Activated CD8-positive, alpha-beta memory T cell treated with anti-CD3 and anti-CD28 coated beads, Interleukin-2, amount 10 ng/mL, durations not matched to agents 7 days and 5 days (primary cell): ENCODE results near the gene ARHGAP42. TPM values are rescaled to one million over a fixed set of nuclear protein-coding genes. Genes with fewer than 3 reads are reported as not detected.

Source experiments
- ATAC-seq: fragments of 150-1000 bp; cut with Tn5 transposase; one replicate; pipeline ENCODE4 v1.10.0; 2021; ENCODE audit warnings: moderate library complexity
- CTCF ChIA-PET: fragments of 350-600 bp; sonication (Branson Sonifier 250); formaldehyde crosslinking; loops from one replicate; lab custom pipeline; 2021; ENCODE audit warnings: antibody characterized with exemption; lab: Charles Lee
- DNase-seq: peaks from one replicate; pipeline ENCODE4 v3.0.0-alpha.2; 2020
- H3K27ac Mint-ChIP-seq: one replicate; pipeline ENCODE4 v1.8.0; 2021; ENCODE audit warnings: mild to moderate bottlenecking, mixed read lengths
- H3K27me3 Mint-ChIP-seq: one replicate; pipeline ENCODE4 v1.8.0; 2021; ENCODE audit warnings: mixed read lengths
- H3K36me3 Mint-ChIP-seq: one replicate; pipeline ENCODE4 v1.8.0; 2021; ENCODE audit warnings: mild to moderate bottlenecking, mixed read lengths
- H3K4me1 Mint-ChIP-seq: one replicate; pipeline ENCODE4 v1.8.0; 2021; ENCODE audit warnings: mixed read lengths
- H3K4me3 Mint-ChIP-seq: one replicate; pipeline ENCODE4 v1.8.0; 2021; ENCODE audit warnings: mild to moderate bottlenecking, moderate library complexity, mixed read lengths
- H3K9me3 Mint-ChIP-seq: one replicate; pipeline ENCODE4 v1.8.0; 2022; ENCODE audit warnings: low read depth, mixed read lengths
- total RNA-seq, 2 experiments: library from RNA; stranded (reverse); gene quantifications; one replicate each; pipeline ENCODE4 v1.2.3, GENCODE V29; 2021

ARHGAP42 gene
- total RNA-seq, 2 experiments from 2014 or later = 0.61 TPM; not detected in 1

GRCh38 chr11:100687630-100688395 lies 725 bp downstream of the ARHGAP42 start:
- Mint-ChIP-seq H3K36me3 (no peaks in the 10 kb centered on the region), H3K27ac (no peak overlapping the region), H3K4me1 (peaks cover 8% of the 10 kb centered on the region), H3K27me3 (peaks cover 26% of the 10 kb centered on the region), H3K9me3 (no peaks in the 10 kb centered on the region), H3K4me3 (peak overlapping the region; percentile 61)
- CTCF ChIA-PET = interaction anchor here (0.9 kb wide), 1 partner anchor 21 kb away, joined by 3 read pairs; no protein-coding TSS in a partner anchor
- ATAC-seq = peak; percentile 67
- DNase-seq = no peak

DNA sequence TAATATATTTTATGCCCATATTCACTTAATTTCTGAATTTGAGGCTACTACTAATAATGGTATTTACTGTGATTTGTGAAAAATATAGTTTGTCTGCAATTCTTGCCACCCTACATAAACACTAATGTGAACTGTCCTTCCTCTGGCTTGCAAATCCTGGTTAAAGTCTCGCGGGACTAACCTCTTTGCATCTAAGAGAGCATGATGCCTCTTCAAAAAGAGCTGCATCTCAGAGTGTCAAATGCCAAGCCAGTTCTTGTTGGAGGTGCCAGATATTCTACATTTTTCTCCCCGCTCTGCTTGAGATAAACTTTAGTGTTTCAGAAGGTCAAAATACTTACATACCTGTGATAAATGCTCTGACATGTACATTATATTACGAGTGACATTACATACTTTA lies 2.1 kb downstream of the ARHGAP42 start:
- Mint-ChIP-seq H3K4me3 (no peak overlapping the region), H3K27ac (no peak overlapping the region), H3K9me3 (no peaks in the 10 kb centered on the region), H3K36me3 (no peaks in the 10 kb centered on the region), H3K27me3 (peaks cover 26% of the 10 kb centered on the region), H3K4me1 (peaks cover 8% of the 10 kb centered on the region)
- DNase-seq (no peak), ATAC-seq (no peak)
- CTCF ChIA-PET = no interaction called here

DNA sequence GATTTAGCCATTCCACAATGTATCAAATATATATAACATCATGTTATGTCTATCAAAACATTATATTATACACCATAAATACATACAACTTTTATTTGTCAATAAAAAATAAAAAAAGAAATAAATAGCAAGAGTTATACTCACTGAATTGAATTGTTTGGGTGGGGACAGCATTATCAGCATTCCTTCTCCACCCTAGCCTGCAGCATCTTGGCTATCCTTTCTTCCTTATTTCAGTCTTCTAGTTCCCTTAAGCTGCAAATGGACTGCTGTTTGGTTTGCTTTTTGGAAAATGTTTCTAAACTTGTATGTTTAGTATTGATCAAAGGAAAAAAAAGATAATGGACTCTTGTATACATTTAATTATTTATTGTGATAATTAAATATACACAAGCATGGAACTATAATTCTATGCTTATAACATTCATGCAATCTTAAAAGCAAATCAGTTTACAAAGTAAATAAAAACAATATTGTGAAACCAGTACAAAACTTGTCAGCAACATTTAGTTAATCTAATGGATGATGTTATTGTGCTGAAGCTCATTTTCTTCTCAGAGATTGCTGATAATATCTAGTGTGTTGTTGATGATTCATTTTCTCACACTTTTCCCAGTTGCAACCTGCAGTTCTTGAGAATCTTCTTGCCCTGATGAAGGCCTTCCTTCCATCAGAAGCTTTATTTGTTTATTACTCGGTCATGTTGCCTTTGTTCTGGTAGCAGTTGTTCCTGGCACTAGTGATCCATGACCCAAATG lies 5.0 kb downstream of the ARHGAP42 start:
- no peak for DNase-seq
- Mint-ChIP-seq H3K36me3 (no peaks in the 10 kb centered on the region), H3K4me1 (peaks cover 6% of the 10 kb centered on the region), H3K9me3 (no peaks in the 10 kb centered on the region), H3K27ac (no peak overlapping the region), H3K27me3 (peaks cover 13% of the 10 kb centered on the region), H3K4me3 (no peak overlapping the region)
- no peak for ATAC-seq
- CTCF ChIA-PET = interaction anchor here (0.7 kb wide), 1 partner anchor 16 kb away, joined by 3 read pairs; no protein-coding TSS in a partner anchor

DNA sequence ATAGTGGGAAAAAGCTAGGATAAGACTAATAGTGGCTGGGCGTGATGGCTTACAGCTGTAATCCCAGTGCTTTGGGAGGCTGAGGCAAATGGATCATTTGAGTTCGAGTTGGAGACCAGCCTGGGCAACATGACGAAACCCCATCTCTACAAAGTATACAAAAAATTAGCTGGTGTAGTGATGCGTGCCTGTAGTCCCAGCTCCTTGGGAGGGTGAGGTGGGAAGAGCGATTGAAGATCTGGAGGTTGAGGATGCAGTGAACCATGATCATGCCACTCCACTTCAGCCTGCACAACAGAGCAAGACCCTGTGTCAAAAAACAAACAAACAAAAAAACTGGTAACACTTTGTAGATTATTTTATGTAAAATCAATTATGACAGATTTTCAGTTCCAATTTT lies 8.8 kb downstream of the ARHGAP42 start:
- Mint-ChIP-seq H3K4me1 (no peaks in the 10 kb centered on the region), H3K9me3 (peaks cover 2% of the 10 kb centered on the region), H3K36me3 (no peaks in the 10 kb centered on the region), H3K4me3 (no peak overlapping the region), H3K27me3 (no peaks in the 10 kb centered on the region), H3K27ac (no peak overlapping the region)
- DNase-seq (no peak), ATAC-seq (no peak)
- CTCF ChIA-PET = no interaction called here

DNA sequence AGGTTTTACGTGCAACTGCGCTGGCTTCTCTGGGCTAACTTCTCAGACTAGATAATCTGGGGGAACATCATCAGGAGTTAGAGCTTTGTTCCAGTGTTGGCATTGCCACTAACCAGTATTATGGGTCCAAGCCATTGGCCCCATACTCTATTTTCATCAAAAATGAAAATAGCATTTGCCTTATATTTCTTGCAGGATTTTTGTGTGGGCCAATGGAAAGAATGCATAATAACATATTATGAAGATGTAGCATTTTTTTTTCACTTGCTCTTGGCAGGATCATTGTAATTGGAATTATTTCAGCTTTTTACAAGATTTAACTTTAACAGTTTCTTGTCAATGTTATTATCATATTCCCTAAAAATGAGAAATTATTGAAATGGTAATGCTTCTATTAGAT lies 16.1 kb downstream of the ARHGAP42 start:
- Mint-ChIP-seq H3K4me1 (no peaks in the 10 kb centered on the region), H3K9me3 (peaks cover 4% of the 10 kb centered on the region), H3K4me3 (no peak overlapping the region), H3K27me3 (no peaks in the 10 kb centered on the region), H3K27ac (no peak overlapping the region), H3K36me3 (no peaks in the 10 kb centered on the region)
- no peak for DNase-seq
- no peak for ATAC-seq
- CTCF ChIA-PET = no interaction called here

GRCh38 chr11:100703801-100704575 lies 16.9 kb downstream of the ARHGAP42 start:
- DNase-seq = no peak
- H3K9me3 Mint-ChIP-seq = peaks cover 2% of the 10 kb centered on the region
- H3K27me3 Mint-ChIP-seq = no peaks in the 10 kb centered on the region
- H3K27ac Mint-ChIP-seq = no peak overlapping the region
- H3K4me1 Mint-ChIP-seq = no peaks in the 10 kb centered on the region
- no peak for ATAC-seq
- CTCF ChIA-PET = no interaction called here
- H3K36me3 Mint-ChIP-seq = no peaks in the 10 kb centered on the region
- H3K4me3 Mint-ChIP-seq = no peak overlapping the region

- no peaks in the 10 kb centered on the region for H3K36me3 Mint-ChIP-seq
- DNase-seq (no peak), ATAC-seq (no peak)
- no peak overlapping the region for H3K4me3 Mint-ChIP-seq
- no peak overlapping the region for H3K27ac Mint-ChIP-seq
- no peaks in the 10 kb centered on the region for H3K4me1 Mint-ChIP-seq
- CTCF ChIA-PET = no interaction called here
- peaks cover 2% of the 10 kb centered on the region for H3K9me3 Mint-ChIP-seq
- no peaks in the 10 kb centered on the region for H3K27me3 Mint-ChIP-seq
Measured at GRCh38 chr11:100705447-100705846, 18.4 kb downstream of the ARHGAP42 start.

DNA sequence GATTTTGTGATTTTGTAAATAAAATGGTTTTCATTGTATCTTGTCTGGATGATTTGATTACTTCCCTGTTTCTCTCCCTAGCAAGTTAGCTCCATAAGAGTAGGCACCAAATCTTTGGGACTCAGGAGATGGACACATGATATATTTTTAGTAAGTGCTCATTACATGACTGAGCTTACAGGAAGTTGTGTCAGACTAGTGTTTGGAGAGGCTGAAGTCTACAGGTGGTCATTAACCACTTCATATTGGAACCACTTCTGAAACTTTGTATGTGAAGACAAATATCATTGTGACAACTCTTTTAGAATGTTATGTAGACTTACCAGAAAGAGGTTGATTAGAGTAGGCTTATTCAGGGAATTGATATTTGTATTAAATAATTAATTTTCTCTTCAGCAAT lies 19.1 kb downstream of the ARHGAP42 start:
- H3K27ac Mint-ChIP-seq = no peak overlapping the region
- no peaks in the 10 kb centered on the region for H3K4me1 Mint-ChIP-seq
- H3K36me3 Mint-ChIP-seq = no peaks in the 10 kb centered on the region
- H3K27me3 Mint-ChIP-seq = no peaks in the 10 kb centered on the region
- no peak for DNase-seq
- peaks cover 2% of the 10 kb centered on the region for H3K9me3 Mint-ChIP-seq
- CTCF ChIA-PET = no interaction called here
- no peak for ATAC-seq
- H3K4me3 Mint-ChIP-seq = no peak overlapping the region

DNA sequence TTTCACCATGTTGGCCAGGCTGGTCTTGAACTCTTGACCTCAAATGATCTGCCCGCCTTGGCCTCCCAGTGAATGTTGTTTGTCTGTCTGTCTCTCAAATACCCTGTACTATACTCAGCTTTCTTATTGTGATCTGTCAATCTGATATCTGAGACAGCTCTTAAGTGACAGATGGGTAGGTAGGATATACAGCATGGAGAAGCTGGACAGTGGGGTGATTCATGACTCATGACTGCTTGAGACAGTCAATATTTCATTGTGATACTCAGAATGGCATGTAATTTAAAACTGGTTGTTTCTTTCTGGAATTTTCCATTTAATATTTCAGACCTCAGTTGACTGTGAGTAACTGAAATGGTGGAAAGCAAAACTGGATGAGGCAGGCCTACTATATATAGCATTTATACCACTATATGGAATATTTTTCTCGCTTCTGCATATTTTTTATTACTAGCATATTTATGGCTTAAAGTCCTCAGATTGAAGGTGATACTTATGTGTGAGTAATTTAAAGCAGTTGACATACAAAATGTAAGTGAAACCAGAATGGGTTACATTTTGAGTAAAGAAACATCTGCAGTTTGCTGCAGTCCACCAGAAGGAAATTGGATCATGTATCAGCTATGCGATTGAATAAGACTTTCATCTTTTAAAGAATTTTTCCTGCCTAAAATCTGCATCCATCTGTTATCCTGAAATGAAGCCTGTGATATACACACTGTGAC lies 22.3 kb downstream of the ARHGAP42 start:
- no peak overlapping the region for H3K4me3 Mint-ChIP-seq
- no peaks in the 10 kb centered on the region for H3K4me1 Mint-ChIP-seq
- DNase-seq (no peak), ATAC-seq (no peak)
- H3K27ac Mint-ChIP-seq = no peak overlapping the region
- CTCF ChIA-PET = interaction anchor here (1.0 kb wide), 1 partner anchor 22 kb away, joined by 3 read pairs; no protein-coding TSS in a partner anchor
- H3K36me3 Mint-ChIP-seq = no peaks in the 10 kb centered on the region
- H3K27me3 Mint-ChIP-seq = no peaks in the 10 kb centered on the region
- no peaks in the 10 kb centered on the region for H3K9me3 Mint-ChIP-seq

- Mint-ChIP-seq H3K27me3 (no peaks in the 10 kb centered on the region), H3K27ac (no peak overlapping the region), H3K9me3 (peaks cover 4% of the 10 kb centered on the region), H3K4me3 (no peak overlapping the region), H3K36me3 (no peaks in the 10 kb centered on the region), H3K4me1 (no peaks in the 10 kb centered on the region)
- DNase-seq = no peak
- no peak for ATAC-seq
- CTCF ChIA-PET = no interaction called here
Measured at GRCh38 chr11:100711984-100712383, 24.9 kb downstream of the ARHGAP42 start.

GRCh38 chr11:100712583-100712982 lies 25.5 kb downstream of the ARHGAP42 start:
- H3K36me3 Mint-ChIP-seq = no peaks in the 10 kb centered on the region
- H3K27me3 Mint-ChIP-seq = no peaks in the 10 kb centered on the region
- no peak for DNase-seq
- no peaks in the 10 kb centered on the region for H3K4me1 Mint-ChIP-seq
- H3K27ac Mint-ChIP-seq = no peak overlapping the region
- ATAC-seq = no peak
- CTCF ChIA-PET = no interaction called here
- peaks cover 4% of the 10 kb centered on the region for H3K9me3 Mint-ChIP-seq
- H3K4me3 Mint-ChIP-seq = no peak overlapping the region

DNA sequence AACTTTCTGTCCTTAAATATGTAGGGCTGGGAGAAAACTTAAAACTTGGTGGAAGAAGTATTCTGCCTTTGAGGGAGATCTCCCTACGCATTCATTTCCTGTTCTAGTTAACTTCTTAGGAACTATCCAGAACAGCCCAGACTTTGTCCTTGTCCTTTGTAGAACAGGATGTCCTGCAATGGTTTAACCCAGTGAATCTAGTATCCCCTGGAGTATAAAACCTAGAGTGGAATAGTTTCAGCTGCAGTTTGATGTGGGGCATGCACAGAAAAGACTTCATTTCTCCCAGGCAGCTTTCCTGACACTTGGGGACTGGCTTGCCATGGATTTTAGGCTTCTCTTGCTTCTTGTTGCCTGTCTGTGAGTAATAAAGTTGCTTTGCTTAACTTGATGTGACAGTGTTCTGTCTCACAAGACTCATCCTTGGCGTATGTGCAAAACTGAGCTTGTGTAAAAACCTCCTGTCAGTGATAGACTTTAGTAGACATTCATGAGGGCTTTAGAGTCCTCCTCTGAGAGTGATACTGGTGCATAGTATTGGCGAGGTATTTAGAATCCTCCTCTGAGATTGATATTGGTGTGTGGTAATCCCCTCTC lies 28.2 kb downstream of the ARHGAP42 start:
- H3K4me3 Mint-ChIP-seq = no peak overlapping the region
- ATAC-seq = no peak
- H3K9me3 Mint-ChIP-seq = peaks cover 4% of the 10 kb centered on the region
- no peak overlapping the region for H3K27ac Mint-ChIP-seq
- DNase-seq = no peak
- no peaks in the 10 kb centered on the region for H3K27me3 Mint-ChIP-seq
- H3K4me1 Mint-ChIP-seq = no peaks in the 10 kb centered on the region
- no peaks in the 10 kb centered on the region for H3K36me3 Mint-ChIP-seq
- CTCF ChIA-PET = no interaction called here
